Vagina (tissue), 2 donors: Measurements from ENCODE around the gene TMEM18.

Source experiments
- CTCF ChIP-seq, 3 experiments: fragments of 450-650 bp in 2 of 3; fragments of 200-600 bp in 1 of 3; sonication (generic) in 1 of 3; IDR thresholded peaks; one replicate each; pipeline ENCODE4 v1.5.1; 2017 to 2019; ENCODE audit warnings: antibody characterized with exemption in 3 of 3, mild to moderate bottlenecking in 2 of 3, moderate library complexity in 2 of 3
- POLR2A ChIP-seq, 2 donors: fragments of 450-650 bp; IDR thresholded peaks; one replicate each; pipeline ENCODE4 v1.6.1; 2017; ENCODE audit warnings: antibody characterized with exemption in 2 of 2, mild to moderate bottlenecking in 2 of 2, moderate library complexity in 2 of 2
- POLR2AphosphoS5 ChIP-seq, 2 donors: sonication (generic); formaldehyde crosslinking; IDR thresholded peaks; one replicate each; pipeline ENCODE4 v1.9.0; 2017; ENCODE audit warnings: antibody characterized with exemption in 2 of 2, mild to moderate bottlenecking in 2 of 2, low read depth in 1 of 2; ENCODE audit not compliant: insufficient read depth in 1 of 2

GRCh38 chr2:680496-680895, 3.3 kb upstream of the TMEM18 start:
- TF ChIP-seq CTCF (IDR thresholded peaks at IDR 0.05) (no peak), POLR2A (IDR thresholded peaks at IDR 0.05) (no peak), POLR2AphosphoS5 (IDR thresholded peaks at IDR 0.05; ENCODE audit: insufficient read depth in 1 of 2, low read depth in 1 of 2) (no peak)
